Kidney (tissue), 14 donors: ENCODE data around the gene CYB561. TPM values are rescaled to one million over a fixed set of nuclear protein-coding genes. Genes with fewer than 3 reads are reported as not detected.

Experiments
- DNase-seq, 5 donors: peaks; one replicate each; pipeline ENCODE4 v3.0.0-alpha.2; 2013 to 2020
- FAIRE-seq: peaks from 2 replicates; lab custom pipeline; 2012; peaks lifted over from hg19 to GRCh38; lab: Jason Lieb, UNC
- H3K27ac ChIP-seq, 2 donors: one replicate each; pipeline ENCODE4 v1.7.0; 2013; ENCODE audit warnings: low read depth in 2 of 2, low read length in 2 of 2, inconsistent platforms in 1 of 2
- H3K27me3 ChIP-seq: one replicate; pipeline ENCODE4 v1.7.1; 2013; ENCODE audit warnings: low read length, inconsistent platforms; ENCODE audit not compliant: control insufficient read depth, insufficient read depth
- H3K36me3 ChIP-seq, 3 donors: one replicate each; pipeline versions ENCODE4 v1.7.0 to v1.7.1; 2013; ENCODE audit warnings: low read length in 3 of 3, control low read depth in 1 of 3, inconsistent platforms in 1 of 3; ENCODE audit not compliant: insufficient read depth in 3 of 3, control insufficient read depth in 2 of 3
- H3K4me1 ChIP-seq, 3 donors: one replicate each; pipeline versions ENCODE4 v1.7.0 to v1.7.1; 2013; ENCODE audit warnings: low read length in 3 of 3, inconsistent platforms in 1 of 3, low read depth in 1 of 3; ENCODE audit not compliant: control insufficient read depth in 2 of 3, insufficient read depth in 2 of 3
- H3K4me3 ChIP-seq, 3 donors: one replicate each; pipeline versions ENCODE4 v1.7.0 to v1.8.1; 2013; ENCODE audit warnings: low read length in 3 of 3, control low read depth in 1 of 3, inconsistent platforms in 1 of 3
- H3K9ac ChIP-seq, 3 donors: one replicate each; pipeline versions ENCODE4 v1.7.0 to v1.7.1; 2013; ENCODE audit warnings: low read length in 3 of 3, control low read depth in 1 of 3, inconsistent platforms in 1 of 3
- H3K9me3 ChIP-seq, 3 donors: one replicate each; pipeline versions ENCODE4 v1.7.0 to v1.7.1; 2013; ENCODE audit warnings: low read length in 3 of 3, control low read depth in 1 of 3, inconsistent platforms in 1 of 3; ENCODE audit not compliant: control insufficient read depth in 2 of 3, insufficient read depth in 1 of 3
- intact Hi-C: fragments of 100-400 bp; cut with DNase I; formaldehyde crosslinking; loops from one replicate; pipeline ENCODE4 v1.11.1; 2022
- polyA plus RNA-seq: library from polyadenylated mRNA; stranded (reverse); fragments of 350-450 nt; fragmentation: Illumina TruSeq; extraction: RNeasy Lipid Tissue Mini Kit (QIAGEN cat#74804); gene quantifications from one replicate; pipeline ENCODE4 v1.2.3, GENCODE V29; 2014; ENCODE audit warnings: low read depth, low replicate concordance; ENCODE audit not compliant: insufficient read depth
- total RNA-seq: library from RNA; stranded (reverse); fragmentation: NEBNext Ultra II Directional; extraction: Animal tissue kit (Norgen Biotek cat#: 25700); gene quantifications from one replicate; pipeline ENCODE4 v1.2.1, GENCODE V29; 2021
- TF ChIP-seq, protein P1 (sequence below): IDR thresholded peaks from 3 replicates; pipeline ENCODE4 v1.5.1; 2012; ENCODE audit warnings: mild to moderate bottlenecking, moderate library complexity, borderline replicate concordance; ENCODE audit not compliant: insufficient read depth; ENCODE audit errors: extremely low read depth
- donor health status: control.
- donor health status: control.
- donor health status: control.
- donor health status: control.
- donor health status: control.
- donor health status: DM: yes; HTN: yes; CAD: no.
- donor health status: Normal renal cell carcinoma (clear cell type).

CYB561 gene
- total and polyA plus RNA-seq, 2 donors from 2014 or later: 38.4 to 51.1 TPM

DNA sequence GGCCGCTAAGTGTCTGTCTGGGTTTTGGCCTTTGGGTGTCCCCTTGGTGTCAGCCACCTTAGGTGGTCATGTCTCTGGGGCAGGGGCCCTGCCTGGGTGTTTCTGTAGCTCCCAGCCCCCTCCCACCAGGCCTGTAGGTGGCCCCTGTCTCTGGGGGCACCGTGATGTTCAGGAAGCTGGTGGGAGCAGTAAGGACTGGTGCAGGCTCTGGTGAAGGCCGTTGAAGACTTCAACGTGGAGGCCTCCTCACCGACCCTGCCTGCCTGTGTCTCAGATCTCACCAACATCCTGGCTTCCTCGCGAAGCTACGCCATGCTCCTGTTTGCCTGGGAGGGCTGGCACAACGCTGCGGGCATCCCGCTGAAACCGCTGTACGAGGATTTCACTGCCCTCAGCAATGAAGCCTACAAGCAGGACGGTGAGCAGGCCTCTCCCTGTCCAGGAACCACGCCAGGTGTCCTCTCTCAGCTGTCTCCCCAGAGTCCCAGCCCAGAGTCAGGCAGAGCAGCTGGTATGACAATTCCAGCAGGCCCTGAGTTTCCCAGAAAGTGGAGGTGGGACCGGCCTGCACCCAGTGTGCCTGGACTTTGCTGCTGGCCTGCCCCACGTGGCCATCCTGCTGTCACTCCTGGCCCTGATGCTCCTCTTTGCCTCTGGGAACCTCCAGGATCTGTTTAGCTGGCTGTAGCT, 33.5 kb upstream of the CYB561 start:
- no peak for FAIRE-seq
- Histone ChIP-seq H3K9me3 (no peaks in the 10 kb centered on the region), H3K36me3 (peaks cover 0 to 3% (median 0%) of the 10 kb centered on the region in 3 donors), H3K27ac (no peak overlapping the region), H3K4me3 (no peak overlapping the region), H3K9ac (no peak overlapping the region), H3K4me1 (peaks cover 0 to 12% (median 3%) of the 10 kb centered on the region in 3 donors), H3K27me3 (peaks cover 4% of the 10 kb centered on the region)
- TF ChIP-seq, protein P1, sequence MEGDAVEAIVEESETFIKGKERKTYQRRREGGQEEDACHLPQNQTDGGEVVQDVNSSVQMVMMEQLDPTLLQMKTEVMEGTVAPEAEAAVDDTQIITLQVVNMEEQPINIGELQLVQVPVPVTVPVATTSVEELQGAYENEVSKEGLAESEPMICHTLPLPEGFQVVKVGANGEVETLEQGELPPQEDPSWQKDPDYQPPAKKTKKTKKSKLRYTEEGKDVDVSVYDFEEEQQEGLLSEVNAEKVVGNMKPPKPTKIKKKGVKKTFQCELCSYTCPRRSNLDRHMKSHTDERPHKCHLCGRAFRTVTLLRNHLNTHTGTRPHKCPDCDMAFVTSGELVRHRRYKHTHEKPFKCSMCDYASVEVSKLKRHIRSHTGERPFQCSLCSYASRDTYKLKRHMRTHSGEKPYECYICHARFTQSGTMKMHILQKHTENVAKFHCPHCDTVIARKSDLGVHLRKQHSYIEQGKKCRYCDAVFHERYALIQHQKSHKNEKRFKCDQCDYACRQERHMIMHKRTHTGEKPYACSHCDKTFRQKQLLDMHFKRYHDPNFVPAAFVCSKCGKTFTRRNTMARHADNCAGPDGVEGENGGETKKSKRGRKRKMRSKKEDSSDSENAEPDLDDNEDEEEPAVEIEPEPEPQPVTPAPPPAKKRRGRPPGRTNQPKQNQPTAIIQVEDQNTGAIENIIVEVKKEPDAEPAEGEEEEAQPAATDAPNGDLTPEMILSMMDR: no peak
- DNase-seq: peak in 2 of 5 donors; percentile 40 to 52
- intact Hi-C loops: no loop called here

DNA sequence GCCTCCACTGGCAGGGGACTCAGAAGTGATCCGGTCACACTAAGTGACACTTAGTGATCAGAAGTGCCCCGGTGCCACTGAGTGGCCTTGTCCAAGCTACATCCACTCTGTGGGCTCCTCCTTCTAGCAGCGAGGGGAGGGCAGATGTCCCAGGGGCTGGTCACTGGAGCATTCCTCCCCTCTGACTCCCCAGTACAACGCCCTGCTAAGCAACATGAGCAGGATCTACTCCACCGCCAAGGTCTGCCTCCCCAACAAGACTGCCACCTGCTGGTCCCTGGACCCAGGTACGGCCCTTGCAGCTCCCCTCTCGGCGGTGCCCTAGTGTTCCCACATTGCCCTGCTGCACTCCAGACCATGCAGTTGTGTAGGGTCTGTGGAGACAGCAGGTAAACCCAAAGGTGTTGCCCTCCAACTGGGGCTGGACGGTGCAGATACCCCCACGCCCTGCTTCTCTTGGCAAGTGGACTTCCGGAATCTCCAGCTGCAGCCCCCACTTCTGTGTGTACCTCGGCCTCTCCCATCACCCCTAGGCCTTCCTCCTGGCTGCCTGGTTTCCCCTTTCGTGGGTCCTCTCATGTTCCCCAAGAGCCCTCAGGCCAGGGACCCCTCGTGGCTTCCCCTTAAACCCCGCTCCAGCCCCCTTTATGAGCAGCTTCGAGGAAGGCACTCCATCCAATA, 32.8 kb upstream of the CYB561 start:
- no peak overlapping the region for H3K27ac ChIP-seq
- peaks cover 4% of the 10 kb centered on the region for H3K27me3 ChIP-seq
- intact Hi-C loops: no loop called here
- TF ChIP-seq, protein P1: peak; percentile 62
- H3K9ac ChIP-seq: no peak overlapping the region
- peaks cover 0 to 3% (median 0%) of the 10 kb centered on the region in 3 donors for H3K36me3 ChIP-seq
- peaks cover 0 to 12% (median 3%) of the 10 kb centered on the region in 3 donors for H3K4me1 ChIP-seq
- no peaks in the 10 kb centered on the region for H3K9me3 ChIP-seq
- FAIRE-seq (no peak), DNase-seq (peak; percentile 86 to 90 (median 87))
- H3K4me3 ChIP-seq: peak overlapping the region in 1 of 3 donors; percentile 66

DNA sequence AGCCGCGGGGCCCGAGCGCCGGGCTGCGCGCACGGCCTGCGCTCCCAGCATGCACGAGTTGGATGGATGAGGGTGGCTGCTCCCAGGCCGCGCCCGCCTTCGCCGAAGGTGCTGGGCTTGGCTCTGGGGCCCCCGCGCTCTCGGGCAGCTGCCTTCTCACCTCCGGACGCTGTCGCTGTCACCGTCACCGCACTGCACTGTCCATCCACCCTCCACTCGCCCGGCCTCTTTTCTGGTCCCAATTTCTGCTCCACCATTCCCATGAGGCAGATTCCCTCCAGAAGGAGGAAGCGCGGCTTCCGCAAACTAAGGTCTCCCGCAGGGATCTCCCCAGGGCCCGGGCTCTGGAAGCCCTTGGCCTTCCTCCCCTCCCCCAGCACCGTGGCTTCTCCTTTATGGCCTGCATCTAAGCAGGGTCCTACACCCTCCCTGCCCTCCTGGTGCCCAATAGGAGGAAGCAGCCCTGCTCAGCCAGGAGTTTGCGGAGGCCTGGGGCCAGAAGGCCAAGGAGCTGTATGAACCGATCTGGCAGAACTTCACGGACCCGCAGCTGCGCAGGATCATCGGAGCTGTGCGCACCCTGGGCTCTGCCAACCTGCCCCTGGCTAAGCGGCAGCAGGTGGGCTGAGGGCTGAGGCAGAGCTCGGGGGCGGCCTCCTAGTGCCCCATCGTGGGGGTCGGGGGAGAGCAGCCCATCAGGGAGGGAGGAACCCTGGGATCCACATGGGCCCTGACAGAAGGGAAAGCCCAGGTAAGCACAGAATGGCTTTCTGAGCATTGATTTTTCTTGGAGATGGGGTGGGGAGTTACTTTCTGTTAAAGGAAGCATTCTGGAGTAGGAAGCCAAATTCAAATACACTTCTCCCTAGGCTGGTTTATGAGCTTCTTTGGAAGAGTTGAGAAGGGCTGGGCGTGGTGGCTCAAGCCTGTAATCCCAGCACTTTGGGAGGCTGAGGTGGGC, 31.7 kb upstream of the CYB561 start:
- peaks cover 4% of the 10 kb centered on the region for H3K27me3 ChIP-seq
- peaks cover 0 to 12% (median 3%) of the 10 kb centered on the region in 3 donors for H3K4me1 ChIP-seq
- intact Hi-C loops: no loop called here
- H3K9ac ChIP-seq: peak overlapping the region in 1 of 3 donors; percentile 34
- H3K4me3 ChIP-seq: peak overlapping the region in 2 of 3 donors; percentile 28 to 66
- H3K27ac ChIP-seq: no peak overlapping the region
- peaks cover 0 to 3% (median 0%) of the 10 kb centered on the region in 3 donors for H3K36me3 ChIP-seq
- DNase-seq (peak in 3 of 5 donors; percentile 31 to 67 (median 36)), FAIRE-seq (no peak)
- TF ChIP-seq, protein P1: no peak
- no peaks in the 10 kb centered on the region for H3K9me3 ChIP-seq
